GM19463 (cell line): Measurements from ENCODE around the gene RUNX1.
A peak's percentile ranks its signal among the peaks of the same experiment; 100 is the strongest.
"Not testable (repeated sequence)": the region's sequence is repeated elsewhere in the genome, so short reads cannot be mapped to it uniquely, and the experiment has no call there.

ENCODE experiments used
- ATAC-seq: cut with Tn5 transposase; IDR thresholded peaks from one replicate; pipeline ENCODE4 v1.9.1; 2021; ENCODE audit warnings: mild to moderate bottlenecking, moderate library complexity; ENCODE audit not compliant: unreplicated experiment

The RUNX1 gene

DNA sequence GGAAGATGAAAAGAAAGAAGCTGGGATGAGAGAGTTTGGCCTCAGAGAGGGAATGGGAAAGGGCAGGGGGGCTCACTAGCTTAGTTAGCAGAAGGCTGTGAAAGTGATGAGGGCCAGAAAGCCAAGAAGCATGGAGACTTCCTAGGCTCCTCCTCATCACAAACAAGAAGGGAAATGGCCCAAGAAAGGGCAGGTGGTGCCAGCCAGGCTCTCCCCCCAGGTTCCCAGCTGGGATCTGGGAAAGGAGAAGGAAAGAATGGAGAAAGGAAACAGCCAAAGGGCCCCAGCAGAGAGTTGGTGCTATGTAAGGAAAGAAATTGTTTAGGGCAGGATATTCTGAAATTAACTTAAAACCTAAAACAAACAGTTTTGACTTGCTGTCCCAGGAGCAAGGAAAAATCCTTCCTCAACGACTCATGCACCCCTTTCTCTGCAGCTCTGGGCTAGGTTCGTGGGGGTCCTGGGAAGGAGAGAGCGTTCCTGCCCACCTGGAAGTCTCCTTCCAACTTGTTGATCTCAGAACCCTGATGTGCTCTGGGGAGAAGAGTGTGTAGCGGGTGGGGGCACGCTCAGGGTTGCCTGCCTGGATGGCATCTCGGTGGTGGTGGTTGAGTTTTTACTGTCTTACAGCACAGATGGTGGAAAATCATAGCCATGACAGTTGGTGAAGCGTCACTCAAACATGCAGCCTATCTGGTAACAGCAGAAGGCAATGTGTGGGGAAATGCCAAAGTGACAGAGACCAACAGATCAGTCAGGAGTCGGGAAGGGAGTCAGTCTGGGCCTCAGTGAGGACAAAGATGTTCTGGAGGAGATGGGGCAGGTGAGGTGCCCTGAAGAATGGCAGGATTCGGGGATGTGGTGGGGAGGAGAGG lies 233.0 kb downstream of the RUNX1 start:
- no peak for ATAC-seq

DNA sequence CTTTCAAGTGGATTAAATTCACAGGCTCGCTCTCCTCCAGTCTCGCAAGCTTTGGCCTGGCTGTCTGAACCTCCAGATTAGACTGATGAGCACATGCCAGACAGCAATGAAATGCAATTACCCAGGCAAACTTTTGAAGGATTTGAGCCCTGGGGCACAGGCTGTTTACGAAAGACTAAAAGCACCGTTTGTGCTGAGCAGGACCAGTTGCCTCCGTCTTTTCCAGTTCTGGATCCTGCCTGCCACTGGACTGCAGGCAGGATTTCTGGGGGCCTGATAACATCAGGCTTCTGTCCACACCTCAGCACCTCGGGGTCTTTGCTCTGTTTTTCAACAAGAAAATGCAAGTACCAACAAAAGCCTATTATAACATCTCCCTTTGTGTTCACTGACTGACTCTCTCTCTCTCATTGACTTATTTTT lies 234.6 kb downstream of the RUNX1 start:
- no peak for ATAC-seq

DNA sequence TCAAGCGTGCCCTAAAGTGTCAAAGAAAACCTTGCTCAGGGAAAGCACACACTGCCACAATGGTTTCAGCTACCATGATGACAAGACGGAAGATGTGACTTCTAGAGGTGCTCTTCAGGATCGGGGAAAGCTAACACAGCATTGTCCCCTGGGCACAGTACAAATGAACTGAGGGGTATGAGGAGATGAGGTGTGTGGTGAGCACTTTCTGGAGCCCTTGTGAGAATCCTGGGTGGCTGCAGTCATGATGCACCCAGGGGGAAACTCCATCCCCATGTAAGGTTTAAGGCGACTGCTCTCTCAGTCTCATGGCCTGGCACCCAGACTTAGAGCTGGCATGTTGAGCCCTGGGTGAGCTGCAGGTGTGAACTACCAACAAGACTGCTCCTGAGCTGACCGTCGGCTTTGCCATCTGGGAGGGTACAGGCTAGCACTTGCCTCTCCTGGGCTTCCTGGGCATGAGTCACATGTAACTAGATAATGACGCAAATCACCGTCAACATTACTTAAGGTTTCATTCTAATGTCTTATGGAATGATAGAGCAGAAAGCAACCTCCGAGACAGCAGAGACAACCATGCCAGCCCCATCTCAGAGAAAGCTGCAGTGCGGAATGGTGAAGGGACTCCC lies 235.7 kb downstream of the RUNX1 start:
- no peak for ATAC-seq

DNA sequence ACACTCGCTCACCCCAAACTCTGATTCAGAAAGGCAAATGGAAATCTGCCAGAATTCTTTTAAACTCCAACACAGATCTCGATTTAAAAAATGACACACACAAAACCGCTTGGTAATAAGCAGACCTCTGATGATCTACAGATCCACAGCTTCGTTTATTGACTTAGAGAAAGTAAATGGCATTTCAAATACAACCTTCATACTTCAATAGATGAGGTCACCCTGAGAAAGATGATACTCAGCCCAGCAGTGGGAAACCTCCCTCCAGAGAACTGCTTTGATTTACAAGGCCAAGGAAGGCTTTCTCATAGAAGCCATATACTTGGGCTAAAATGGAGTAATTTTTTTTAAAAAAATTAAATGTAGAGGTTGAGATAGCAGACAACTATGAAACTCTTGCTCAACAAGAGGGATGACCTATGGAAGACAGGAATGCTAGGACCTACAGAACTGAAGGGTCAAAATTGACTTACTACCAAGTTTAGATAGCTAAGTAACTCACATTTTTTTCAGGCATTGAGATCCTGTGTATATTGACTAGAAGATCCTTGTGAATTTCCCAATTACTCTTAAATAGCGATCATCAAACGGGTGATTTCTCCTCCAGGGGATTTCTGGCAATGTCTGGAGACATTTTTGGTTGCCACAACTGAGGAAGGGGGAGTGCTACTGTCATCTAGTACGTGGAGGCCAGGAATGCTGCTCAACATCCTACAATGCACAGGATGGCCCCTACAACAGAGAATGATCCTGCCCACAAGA lies 236.4 kb downstream of the RUNX1 start:
- ATAC-seq, result no peak

DNA sequence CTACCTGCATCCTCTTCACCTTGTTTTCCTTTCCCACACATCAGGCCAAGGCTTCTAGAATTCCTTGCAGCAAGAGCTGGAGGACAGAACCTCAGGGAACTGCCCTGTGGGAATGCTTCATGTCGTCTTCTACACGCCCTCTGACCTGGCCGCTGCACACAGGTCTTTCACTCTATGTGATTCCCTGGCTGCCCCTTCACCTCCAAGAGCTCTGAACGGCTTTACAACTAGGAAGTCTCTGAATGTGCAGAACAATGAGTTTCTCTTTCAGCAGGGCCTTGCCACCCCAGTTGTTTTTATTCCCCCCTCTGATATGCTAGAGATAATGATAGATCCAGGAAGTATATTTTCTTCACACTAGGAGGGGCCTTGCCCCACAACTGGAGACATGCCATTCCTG lies 237.7 kb downstream of the RUNX1 start:
- ATAC-seq, result no peak

DNA sequence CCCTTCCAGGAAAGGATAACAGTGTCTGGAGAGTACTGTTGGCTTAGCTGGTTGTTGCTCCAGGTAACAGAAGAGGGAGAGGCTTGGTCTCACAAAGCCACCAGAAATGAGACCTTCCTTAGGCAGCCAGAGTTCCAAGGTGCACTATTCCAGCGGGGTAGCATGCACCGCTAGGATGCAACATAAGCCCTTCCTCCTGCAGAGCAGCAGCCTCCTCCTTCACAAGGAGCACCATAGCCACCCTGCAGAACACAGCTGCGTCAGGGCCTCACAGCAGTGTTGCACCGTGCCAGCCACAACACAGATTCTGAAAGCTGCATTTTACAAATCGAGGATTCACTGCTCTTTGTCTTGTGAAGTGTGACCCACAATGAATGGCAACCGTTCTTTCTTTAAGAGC lies 238.3 kb downstream of the RUNX1 start:
- no peak for ATAC-seq

DNA sequence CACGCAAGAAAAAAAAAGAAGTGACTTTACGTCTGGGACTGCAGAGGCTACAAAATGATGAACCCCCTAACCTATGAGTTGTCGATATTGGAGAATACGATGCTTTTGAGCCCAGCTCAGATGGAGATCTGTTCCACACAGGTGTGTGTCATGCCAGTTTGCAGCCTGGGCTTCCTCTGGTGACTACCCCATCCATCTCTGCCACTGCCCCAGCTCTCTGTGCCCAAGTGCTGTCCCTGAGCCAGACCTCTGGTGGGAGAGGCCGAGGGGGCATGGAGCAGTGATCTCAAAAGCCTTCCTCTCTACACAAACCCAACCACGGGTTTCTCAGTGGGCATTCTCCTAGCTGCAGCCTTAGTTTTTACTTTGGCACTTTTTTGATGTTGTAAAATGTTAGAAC lies 239.3 kb downstream of the RUNX1 start:
- ATAC-seq, result no peak

DNA sequence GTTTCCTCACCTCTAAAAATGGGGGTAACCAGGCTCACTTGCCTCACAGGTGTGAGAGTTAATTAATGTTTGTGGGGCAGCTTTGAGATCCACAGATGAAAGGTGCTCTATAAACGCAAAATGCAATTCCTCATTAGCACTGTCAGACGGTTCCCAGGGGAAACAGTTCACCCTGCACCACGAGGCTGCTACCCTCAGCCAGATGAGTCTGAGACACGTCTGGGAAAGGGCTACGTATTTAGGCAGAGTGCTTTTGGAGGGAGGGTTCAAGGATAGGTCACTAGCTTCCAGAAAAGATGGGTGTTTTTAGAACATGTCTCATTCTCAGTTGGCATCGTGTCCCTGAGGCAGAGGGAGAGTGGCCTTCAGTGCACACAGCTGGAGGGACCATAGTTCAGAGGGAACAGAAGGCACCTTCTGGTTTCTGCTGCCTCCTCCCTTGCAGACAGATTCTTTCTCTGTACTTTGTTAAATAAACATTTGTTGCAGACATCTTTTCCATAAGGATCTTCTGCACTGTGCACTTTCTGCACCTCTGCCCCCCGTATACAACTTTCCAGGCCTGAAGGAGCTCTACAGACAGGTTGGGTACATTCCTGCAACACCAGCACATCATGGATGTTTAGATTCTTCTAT lies 240.4 kb downstream of the RUNX1 start:
- no peak for ATAC-seq

DNA sequence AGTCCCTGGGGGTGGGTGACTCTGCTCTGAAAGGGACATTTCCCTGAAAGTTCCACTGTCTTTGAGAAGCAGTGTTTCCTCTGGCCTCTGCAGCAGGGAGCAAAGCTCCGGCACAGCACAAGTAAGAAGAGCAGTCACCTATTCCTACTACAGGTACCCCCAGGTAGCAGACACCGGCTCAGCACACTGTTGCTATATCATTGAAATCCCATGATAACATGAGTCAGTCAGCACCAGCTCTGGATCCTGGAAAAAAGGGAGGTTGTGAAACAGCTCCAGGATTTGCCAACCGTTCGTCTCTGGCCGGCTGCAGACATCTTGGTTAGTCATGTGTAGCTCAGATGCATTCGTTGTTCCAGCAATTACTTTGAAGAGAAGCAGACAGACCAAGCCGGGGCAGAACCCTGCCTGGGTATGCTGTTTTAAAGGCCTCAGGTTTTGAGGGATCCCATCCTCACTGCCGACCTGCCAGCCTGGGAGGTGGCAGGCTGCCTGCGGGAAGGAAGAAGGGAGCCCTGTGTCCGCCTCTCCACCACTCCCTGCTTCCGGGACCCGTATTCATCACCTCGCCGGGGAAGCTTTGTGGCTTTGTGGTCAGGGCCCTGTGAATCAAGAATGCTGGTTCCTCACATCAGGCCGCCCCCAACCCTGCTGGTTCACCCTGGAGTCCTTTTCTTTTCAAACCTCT lies 241.1 kb downstream of the RUNX1 start:
- ATAC-seq, result no peak

DNA sequence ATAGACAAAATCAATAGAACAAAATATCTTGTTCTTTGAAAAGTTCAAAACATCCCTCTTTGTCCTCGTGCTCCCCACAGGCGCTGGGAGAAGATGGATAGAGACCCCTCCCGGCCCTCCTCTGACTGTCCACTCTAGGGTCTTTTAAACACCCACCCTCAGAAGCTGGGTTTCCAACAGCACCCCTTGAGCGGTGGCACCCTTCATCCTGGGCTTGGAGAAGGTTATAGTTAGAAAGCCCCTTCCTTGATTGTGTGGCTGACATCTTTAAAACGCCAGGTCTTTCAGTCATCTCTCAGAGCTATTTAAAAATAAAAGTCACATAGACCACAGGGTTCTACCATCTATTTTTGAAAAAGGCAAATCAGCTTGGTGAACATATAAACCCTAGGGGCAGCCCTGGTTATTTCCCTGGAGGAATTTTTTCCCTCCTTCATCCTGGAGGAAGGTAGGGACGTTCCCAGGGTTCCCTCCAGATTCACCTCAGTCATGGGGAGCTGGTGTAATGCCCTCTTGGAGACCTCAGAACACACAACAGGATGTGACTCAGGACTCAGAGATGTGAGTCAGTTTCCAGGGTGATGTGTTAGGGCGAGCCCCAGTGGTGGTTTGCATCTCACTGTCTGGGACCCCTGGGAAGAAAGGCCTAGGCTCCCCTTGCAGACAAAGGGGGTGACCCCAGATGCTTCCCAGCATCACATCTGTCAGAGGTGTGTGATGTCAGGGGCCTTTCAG lies 241.8 kb downstream of the RUNX1 start:
- peak; percentile 72 for ATAC-seq

DNA sequence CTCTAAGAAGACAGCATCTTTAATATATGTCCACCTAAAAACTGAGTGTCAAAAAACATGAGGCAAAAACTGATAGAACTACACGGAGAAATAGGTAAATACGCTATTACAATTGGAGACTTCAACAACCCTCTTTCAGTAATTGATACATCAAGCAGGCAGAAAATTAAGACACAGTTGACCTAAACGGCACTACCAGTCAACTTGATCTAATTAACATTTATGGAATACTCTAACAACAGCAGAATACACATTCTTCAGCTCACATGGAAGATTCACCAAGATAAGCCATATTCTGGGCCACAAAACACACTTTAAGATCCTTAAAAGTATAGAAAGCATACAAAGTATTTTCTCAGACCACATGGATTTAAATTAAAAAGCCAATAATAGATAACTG lies 242.7 kb downstream of the RUNX1 start:
- ATAC-seq, result no peak

DNA sequence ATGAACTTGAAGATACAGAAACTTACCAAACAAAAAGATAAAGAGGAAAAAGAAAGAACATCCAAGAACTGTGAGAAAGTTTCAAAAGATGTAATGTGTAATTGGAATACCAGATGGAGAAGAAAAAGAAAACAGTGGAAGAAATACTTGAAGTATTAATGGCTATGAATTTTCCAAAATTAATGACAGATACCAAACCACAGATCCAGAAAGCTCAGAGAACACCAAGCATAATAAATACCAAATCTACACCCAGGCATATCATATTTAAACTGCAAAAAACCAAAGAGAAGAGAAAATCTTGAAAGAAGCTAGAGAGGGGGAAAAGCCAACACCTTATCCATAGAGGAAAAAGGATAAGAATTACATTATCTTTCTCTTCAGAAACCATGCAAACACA lies 243.9 kb downstream of the RUNX1 start:
- ATAC-seq, result no peak

DNA sequence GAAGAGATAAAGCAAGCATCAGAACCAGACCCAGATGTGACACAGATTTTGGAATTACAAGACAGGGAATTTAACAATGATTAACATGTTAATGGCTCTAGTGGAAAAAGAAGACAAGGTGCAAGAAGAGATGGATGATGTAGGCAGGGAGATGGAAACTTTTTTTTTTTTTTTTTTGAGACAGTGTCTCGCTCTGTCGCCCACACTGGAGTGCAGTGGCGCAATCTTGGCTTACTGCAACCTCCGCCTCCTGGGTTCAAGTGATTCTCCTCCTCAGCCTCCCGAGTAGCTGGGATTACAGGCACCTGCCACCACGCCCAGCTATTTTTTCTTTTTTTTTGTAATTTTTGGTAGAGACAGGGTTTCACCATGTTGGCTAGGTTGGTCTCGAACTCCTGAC lies 244.5 kb downstream of the RUNX1 start:
- not testable (repeated sequence) for ATAC-seq

DNA sequence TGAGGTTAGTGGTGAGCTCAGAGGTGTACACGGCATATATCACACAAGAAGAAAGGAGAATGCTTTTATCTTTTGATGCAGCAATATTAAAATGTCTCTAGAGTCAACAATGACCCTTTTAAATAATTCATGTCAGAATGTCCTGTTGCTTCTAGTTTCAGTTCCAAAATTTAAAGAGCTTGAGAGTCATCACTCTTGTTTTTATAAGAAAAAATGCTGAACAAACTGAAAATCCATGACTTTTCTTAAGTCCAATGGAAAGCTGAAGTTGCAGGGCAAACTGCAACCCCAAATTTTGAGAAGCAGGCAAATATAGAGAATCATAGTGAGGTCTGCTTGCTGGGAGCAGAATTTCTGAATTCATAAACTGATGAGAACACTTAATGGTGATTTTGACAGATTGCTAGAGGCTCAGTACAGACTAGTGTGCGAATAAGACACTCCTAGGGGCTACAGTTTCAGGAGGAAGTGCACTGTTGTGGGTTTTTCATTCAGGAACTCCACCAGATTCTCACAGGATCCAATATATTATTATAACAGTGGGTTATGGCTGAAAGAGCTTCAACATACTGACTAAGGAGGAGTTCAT lies 245.2 kb downstream of the RUNX1 start:
- no peak for ATAC-seq

DNA sequence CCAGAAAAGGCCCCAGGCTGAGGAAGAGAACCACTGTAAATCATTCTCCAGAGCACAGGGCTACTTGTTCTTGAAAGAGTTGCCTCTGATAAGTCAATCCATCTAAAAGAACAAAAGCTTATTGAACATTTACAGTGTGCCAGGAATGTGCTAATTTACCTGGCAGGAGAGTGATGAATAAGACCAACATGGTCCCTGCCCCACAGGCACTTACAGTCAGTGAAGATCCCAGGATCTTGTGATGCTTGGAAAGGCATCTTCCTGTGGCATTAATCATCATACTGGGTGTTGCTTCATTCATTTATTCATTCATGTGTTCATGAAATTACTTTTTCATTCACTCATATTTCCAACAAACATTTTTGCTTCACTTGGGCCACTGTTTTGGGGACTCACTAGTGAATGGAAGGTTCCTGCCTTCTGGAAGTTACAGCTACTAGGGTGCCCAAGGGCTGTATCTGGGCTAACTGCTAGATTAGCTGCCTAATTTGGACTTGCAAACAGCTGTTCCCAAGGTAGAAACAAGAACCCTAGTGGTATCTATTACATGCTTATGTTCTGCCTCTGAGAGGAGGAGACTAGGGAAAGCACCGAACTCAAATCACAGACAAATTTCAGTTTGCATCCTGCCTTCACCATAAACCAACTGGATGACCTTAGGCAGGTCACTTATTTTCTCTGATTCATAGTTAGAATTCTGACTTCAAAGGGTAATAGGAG lies 246.8 kb downstream of the RUNX1 start:
- no peak for ATAC-seq

DNA sequence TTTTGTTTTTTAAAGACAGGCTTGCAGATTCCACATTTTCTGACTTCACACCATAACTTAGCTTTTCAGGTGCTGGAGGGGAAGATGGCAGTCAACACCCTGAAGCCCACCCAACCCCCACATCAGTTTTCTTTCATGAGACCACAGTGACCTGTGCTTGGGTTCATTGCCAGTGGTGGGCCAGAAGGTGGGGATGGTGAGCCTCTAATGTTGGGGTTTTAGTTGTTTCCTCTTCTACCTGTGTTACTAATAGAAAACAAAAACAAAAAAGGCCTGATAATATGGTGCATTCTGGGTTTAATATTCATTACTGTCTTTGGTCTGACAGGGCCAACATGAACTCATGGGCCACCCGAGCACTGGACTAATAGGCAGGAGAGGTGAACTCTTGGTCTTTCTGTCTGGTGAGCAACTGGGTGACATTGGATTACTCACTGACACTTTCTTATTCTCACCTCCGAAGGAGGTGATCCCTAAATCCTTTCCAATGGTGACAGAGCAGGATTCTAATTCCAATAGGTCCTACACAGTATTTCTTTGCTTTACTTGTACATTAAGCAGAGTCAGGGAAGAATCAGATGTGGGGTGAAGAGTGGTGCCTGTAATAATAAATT lies 247.5 kb downstream of the RUNX1 start:
- ATAC-seq, result no peak

DNA sequence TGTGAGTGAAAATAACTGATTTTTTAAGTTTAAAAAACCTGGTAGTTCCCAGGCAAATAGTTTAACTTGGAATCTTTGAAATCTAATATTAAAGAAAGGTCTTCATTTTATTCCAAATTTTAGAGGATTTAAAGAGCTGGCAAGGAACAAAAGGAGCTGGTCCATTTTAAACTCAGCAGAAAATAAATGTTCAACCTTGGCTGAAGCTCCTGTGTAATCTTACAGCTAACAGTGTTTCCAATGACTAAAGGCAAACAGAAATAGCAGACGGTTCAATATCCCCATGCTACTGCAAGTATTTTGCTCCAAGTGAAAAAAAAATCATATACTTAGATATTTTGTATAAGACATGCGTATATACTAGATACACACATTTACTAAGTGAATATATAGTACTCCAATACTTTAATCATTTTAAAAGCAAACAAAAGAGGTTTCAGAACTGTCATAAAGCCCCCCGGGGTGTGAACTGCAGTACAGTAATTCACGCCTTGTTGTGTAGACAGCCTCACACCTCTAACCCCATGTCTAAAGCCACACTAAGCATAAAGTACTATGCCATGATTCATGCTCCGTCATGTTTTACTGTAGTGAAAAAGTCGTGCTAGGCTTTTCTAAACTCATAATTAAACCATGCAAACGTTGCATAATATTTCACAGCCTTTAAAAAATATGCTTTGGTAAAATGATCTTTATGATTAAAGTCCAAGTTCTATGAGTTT lies 248.1 kb downstream of the RUNX1 start:
- ATAC-seq, result no peak

DNA sequence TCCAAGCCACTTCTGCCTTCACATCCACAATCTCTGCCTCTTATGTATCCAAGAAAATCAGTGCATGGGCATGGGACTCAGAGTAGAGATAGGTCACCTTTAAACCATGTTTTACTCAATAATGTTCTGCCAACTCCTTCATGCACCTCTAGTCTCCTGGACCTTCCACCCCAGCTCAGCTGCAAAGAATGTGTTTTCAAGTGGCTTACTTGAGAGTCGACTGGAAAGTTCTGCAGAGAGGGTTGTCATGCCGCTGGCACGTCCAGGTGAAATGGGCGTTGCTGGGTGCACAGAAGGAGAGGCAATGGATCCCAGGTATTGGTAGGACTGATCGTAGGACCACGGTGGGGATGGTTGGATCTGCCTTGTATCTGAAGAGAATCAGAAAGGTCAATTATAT lies 250.0 kb downstream of the RUNX1 start:
- no peak for ATAC-seq
